Endothelial cell of hepatic sinusoid (primary cell): ENCODE data around the gene ESPN.

ENCODE experiments used
- in situ Hi-C: cut with HindIII; loops from 2 replicates; pipeline ENCODE4 v1.10.0; 2017; ENCODE audit warnings: low sequenced_read_pairs

The ESPN gene

DNA sequence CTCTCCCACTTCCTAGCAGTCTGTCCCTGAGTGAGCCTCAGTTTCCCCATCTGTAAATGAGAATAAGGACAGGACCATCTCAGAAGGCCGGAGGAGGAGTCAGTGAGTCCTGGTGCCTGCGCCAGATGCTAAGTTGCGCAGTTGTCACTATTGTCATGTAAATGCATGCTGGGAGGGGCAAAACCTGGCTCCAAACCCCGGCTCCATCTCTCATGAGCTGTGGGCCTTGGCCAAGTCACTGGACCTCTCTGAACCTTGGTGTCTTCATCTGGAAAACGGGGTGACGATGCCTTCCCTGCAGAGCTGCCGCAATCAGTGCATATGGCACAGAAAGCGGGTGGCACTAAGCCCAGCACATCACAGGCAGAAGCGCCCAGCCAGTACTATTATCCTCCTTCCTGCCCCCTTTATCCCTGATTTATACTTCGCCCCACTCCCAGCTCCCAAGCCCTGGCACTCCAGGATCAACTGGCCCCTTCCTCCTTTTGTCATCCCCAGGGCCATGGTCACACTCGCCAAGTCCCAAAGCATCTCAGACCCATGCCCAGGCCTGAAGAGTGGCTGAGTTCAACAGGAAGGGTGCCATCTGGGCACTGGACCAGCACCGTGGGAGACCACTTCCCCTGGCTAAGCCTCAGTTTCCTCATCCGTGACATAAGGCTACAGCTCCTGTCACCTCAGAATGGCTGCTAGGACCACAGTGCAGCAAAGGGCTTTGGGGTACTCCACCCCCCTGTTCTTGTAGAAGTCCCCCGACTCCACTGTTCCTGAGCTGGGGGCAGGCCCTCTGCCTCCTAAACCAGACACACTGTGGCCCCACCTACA lies 71.2 kb downstream of the ESPN start:
- in situ Hi-C loops: no loop called here

DNA sequence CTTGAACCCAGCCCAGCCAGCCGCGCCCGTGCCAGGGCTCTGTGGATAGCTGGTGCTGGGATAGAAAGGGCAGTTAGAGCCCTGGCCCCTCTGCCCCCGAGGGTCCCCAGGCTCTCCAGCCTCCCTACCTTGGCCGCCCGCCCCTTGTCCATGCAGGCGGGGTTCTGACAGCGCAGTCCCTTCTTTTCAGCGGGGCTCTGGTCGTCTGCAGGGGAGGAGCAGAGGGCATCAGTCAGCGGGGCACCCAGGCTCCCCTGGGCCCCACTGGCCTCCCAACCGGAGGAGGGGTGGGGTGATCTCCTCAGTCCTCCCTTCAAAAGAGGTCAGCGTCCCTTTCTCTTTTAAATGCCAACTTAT lies 71.8 kb downstream of the ESPN start:
- in situ Hi-C loops: no loop called here

DNA sequence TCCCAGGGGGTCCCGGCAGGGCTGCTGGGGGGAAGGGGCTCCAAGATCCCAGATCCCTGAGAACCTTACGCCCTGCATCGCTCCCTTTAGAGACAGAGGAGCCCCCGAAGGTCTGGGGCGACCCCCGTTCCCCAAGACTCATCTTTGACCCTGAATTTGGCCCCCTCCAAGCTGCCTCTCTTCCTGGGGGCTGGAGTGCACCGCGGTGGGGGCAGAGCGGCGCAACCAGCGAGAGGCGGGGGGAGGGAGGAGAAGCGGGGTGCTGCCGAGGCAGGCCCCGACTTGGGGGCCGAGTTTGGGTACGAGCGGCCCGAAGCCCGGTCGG lies 72.3 kb downstream of the ESPN start:
- in situ Hi-C loops: no loop called here

DNA sequence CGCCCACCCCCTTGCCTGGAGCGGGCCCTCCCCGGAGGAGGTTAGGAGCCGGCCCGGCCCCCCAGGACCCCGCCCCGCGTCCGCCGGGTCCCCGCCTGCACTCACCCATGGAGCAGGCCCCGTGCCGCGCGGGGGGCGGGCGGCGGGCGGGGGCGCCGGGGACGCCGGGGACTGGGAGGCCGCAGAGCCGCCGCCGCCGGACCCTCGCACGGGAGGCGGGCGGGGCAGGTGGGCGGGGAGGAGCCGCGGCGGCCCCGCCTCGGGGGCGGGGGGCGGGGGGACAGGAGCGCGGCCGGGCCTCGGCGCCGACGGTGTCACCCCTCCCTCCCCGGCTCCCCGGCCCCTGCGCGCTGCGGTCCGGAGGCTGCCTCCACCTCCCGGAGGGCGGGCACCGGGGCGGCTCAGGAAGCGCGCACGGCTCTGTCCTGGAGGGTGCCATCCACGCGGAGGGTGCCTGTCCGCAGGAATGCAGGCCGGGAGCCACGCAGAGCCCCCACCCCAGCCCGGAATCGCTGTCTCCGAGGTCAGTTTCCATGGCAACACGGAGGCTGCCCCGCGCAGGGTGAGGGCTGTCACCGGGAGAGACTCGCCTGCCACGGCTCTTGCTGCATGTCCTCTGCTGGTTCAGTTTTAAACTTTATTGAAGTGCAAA lies 72.8 kb downstream of the ESPN start:
- in situ Hi-C loops: no loop called here

DNA sequence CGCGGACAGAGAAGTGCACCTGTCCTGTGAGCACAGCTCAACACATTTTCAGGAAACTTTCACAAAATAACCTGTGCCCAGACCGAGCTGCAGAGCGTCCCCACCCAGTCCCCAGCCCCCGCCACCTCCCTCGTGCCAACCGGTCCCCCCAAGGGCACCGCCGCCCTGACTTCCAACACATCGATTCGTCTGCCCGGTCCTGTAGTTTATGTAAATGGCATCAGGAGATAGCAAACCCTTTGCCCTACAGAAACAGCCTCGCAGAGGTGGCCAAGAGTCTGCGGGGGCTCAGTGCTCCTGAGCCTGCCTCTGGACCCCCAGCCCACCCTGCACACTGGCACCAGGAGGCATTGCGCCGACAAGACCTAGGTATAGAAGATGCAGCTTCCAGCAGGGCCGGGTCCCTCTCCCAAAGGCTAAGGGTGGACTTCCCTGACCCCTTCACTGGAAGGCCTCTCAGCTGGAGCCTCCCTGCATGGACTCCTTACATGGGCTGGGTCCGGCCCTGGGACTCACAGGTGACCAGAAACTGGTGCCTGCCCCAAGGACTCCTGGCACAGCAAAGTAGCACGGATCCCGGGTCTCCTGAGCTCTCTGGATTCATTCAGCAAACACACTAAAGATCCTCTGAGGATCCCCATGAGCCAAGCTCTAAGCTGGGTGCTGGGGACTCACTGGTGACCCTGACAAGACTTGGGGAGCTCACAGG lies 73.4 kb downstream of the ESPN start:
- in situ Hi-C loops: no loop called here

DNA sequence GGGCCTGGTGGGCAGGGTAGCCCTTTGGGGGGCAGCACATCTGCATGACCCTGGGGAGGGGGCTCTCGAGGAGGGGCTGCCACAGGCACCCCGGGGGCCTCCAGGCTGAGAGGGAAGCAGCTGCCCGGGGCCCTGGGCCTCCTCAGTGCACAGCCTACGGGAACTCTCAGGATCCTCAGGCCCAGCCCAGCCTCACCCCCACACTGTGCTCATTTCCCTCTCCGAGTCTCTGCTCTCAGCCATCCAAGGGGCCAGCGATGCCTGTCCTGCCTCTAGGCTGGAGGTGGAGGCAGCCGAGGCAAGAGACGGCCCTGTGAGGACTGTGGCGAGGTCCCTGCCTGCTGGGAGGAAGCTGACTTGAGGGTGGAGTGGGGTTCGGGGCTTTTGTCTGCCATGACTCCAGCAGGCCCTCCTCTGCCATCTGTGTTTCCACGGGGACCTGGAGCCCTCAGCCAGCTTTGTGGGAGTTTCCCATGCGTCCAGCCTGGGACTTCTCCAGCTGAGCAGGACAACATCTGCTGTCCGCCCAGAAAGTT lies 74.1 kb downstream of the ESPN start:
- in situ Hi-C loops: no loop called here

DNA sequence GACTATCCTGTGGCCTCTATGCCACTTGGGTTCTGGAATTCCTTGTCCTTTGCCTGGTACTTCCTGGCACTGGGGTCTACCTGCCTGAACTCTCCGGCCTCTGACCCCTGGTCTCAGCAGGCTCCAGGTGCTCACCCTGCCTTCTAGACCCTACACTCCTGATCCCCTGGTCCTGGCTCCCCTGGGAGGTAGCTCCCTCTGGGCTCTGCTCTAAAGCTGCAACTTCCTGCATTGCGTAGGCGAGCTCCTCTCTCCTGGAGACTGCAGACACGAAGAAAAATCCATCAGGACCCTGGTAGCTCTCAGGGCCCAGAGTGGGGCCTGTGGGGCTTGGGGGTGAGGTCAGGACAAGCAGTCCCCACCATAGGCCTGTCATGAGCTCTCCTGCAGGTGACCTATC lies 74.7 kb downstream of the ESPN start:
- in situ Hi-C loops: no loop called here

DNA sequence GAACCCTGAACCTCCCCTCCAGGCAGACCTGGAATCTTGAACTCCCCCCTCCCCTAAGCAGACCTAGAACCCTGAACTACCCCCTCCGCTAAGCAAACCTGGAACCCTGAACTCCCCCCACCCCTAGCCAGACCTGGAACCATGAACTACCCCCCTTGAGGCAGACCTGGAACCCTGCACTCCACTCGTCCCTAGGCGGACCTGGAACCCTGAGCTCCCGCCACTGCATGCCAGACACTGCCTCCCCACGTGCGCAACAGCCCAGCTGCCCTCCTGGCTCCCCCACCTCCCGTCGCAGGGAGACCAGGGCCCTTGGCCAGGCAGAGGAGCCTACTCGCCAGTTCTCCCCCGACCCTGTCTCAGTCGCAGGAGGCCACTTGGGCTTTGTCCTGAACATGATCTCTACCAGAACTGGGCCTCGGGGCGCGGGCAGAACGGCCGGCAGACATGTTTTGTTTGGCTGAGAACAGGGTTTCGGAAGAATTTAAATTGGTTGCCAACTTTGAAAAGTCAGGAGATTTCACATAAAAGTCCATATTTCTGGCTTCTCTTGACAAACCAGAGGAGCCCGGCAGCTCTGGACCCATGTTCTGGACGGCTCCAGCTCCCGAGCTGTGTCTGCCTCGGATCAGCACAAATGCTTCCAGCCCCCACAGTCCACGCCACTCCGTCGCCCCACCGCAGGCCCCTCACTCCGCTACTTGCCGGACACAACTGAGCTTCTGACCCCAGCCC lies 76.1 kb downstream of the ESPN start:
- in situ Hi-C loops: no loop called here

DNA sequence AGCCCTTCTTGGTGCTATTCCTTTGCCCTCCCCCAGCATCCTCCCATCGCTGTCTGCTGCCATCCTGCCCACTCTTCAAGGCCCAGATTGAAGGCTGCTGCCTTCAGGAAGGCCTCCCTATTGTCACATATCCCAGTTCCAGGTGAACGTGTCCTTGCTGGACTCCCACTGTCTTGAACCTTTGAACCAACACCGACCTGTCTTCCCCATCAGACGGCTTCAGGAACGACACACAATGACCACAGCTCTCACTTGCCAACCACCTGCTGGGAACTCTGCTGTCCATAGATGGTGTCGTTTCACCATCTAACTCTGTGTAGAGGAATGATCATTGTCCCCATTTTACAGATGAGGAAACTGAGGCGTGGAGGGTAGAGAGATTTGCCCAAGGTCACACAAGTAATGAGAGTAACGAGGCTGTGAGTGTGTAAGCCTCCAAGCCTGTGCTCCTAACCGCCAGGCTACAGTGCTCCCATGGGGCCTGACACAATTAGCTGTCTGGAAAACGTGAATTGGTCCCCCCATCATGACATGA lies 76.8 kb downstream of the ESPN start:
- in situ Hi-C loops: no loop called here

DNA sequence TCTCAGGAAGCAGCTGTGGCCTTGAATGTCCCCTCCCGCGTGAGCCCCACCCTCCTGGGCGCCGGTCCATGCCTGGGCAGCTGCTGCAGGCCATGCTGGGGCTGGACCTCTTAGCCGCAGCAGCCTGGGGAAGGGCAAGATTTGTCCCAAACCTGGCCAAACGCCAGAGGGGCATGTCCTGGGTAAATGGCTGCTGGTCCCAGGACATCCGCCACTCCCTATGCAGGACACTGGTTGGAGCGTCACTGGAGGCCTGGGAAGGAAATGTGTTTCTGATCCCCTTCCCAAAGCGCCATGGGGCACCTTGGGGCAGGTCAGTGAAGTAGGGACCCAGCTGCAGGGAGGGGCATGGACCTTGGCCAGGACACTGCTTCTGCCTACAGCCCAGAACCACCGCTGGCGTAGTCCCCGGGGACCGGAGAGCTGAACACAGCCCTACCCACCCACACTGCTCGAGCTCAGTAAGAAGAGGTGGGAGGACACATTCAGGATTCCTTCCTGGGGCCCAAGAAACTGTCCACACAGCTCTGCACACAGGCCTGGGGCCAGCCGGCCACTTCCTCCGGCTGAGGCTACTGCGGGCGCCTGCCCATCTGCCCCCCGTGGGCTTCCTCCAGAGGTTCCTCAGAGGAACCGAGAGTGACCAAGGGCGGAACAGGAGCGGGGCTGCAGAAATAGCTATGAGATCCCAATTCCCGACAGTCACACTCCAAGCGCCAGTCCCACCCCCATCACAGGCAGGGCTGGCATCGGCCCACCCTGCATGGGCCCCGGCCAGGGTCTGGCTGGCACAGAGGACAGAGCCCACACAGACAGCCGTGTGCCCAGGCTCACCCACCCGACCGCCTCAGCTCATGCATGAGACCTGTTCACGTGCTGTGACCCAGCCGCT lies 77.7 kb downstream of the ESPN start:
- in situ Hi-C loops: no loop called here

DNA sequence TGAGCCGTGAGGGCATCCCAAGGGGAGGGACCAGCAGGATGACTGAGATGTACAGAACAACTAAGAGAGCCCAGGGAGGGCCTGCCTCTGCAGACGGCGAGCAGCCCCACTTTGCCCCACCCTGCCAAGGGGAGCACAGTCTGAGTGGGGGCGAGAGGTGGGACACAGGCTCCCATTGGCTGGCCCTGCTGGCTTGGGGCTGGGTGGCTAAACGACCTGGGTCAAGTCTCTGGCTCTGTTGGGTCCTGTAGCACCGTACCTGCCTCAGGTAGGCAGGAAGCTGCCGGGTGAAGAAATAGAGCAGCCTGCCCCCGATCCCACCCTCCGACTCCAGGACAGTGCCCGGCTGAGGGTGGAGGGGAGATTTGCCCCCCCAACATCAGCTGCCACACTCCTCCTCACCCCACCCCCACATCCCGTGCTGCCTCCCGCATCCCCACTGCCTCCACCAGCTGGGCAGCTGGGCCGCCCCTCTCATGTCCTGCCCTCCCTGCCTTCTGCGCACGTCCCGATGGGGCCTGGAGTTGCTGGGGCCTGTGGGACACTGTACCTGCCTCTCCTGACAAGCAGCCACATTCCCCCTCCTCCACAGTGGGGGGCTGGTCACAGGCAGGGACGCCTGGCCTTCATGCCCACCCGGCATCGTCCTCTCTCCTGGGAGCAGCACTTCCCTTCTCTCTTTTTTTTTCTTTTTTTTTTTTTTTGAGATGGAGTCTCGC lies 79.5 kb downstream of the ESPN start:
- in situ Hi-C loops: no loop called here

DNA sequence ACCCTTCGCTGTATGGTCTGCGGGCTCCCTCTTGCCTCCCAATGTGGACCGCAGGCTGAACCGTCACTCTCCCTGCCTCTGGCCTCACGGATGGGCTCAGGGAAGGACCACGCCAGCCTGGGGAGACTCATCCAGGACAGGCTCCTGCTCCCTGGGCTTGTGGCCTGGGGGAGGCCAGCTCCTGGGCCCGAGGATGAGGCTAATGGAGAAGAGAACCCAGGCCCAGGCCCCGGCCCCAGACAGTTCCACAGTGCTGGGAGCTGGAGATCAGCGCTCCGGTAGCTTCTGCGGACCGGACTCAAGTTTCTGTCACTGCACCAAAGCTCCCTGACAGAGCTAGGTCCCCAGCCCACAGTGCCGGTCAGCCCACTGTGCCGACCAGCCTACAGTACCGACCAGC lies 80.3 kb downstream of the ESPN start:
- in situ Hi-C loops: no loop called here

DNA sequence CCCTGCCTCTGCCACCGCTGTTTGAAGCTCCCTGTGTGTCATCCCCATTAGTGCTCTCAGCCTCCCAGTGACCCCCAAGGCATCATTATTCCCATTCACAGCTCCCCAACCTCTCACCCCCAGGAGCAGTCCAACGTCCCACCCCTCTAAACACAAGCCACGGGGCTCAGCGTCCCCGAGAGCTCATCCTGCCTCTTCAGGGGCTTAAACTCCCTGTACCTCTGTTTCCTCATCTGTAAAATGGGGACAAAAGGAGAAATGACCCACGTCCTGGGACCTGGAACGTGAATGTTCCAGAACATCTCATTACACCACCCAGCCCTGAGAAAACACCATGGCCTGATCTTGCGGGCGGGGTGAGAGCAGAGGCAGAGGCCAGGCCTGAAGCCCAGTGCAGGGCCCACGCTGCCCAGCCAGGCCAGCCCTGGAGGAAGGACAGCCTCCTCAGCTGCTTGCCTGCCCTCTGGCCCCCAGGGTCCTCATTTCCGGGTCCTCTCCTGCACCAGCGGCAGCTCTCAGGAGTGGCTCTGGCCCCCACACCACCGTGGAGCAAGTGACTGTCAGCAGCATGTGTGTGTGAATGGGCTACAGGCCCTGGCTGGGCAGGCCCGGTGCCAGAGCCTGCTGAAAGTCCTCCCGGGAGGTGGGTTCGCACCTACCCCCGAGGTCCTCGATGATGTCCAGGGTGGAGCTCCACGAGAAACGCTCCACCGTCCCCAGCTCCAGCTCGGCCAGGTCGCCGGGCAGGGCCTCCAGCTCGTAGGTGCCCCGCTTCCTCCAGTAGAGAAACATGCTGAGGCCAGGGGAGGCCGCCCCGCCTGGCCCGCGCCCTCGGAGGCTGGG lies 81.0 kb downstream of the ESPN start:
- in situ Hi-C loops: no loop called here

DNA sequence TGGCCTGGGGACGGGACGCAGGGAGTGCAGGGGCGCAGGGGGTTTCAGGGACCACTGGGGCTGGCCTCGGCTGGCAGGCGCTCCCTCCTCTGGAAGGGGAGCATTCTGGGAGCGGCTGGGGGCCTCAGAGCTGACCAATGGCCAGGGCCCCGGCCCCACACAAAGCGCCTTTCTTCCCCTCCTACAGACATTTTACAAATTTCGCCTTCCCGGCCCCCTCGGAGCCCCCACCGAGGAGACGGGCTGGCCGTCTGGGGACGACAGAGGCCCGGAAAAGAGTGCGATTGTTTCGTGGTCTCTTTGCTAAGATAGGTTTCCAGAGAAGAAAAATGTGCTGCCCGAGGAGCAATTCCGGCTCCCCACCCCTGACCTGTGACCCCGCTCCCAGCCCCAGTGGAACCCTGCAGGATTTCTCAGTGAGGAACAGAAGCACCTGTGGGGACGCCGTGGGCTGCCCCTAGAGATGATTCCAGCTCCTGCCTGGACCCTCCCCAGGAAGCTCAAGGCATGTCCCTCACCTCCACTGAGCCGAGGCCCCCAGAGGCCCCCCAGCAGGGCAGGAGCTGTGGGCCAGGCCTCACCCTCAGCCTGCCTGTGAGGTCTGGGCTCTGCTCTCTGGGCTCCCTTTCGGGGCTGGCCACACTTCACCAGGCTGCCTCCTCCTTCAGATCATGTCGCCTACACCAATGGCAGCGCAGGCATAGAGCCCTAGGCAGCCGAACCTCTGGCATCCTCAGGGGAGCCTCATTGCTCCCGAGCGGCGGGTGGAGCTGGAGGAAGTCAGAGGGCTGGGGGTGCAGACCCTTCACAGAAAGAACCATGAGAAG lies 81.8 kb downstream of the ESPN start:
- in situ Hi-C loops: no loop called here

DNA sequence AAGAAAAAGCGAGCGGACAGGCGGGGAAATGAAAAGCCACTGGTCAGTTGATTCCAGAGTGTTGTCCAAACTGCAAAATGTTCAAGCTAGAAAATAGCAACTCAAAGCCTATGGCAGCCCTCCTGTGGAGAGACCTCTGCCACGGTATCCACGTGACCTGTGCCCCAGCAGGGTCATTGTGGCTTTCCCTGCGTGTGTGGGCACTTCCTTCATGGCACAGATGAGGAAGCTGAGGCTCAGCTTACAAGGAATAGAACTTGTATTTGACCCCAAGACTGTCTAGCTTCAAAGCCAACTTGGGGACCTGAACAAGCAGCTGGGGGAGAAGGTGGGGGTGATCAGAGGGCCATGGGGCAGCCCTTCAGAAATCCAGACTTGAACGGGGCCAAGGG lies 82.5 kb downstream of the ESPN start:
- in situ Hi-C loops: no loop called here

DNA sequence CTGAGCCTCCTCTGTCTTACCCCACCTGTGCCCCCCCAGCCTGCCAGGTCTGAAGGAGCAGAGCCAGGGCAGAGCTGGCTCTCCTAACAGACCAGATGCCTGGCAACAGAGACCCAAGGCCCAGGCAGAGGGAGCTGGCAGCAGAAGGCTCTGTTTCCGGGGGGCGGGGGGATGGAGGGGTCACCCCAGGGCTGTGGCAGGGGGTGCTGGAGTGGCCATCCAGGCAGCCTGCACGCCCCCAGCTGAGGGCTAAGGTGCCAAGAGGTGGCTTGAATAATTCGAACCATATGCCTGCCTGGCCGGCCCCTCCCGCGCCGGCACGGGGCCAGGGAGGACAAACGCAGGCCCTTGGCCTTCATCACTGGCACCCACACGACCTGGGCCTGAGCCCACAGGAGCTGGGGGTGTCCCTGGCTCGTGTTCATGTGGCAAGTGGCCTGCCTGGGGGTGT lies 82.9 kb downstream of the ESPN start:
- in situ Hi-C loops: no loop called here

DNA sequence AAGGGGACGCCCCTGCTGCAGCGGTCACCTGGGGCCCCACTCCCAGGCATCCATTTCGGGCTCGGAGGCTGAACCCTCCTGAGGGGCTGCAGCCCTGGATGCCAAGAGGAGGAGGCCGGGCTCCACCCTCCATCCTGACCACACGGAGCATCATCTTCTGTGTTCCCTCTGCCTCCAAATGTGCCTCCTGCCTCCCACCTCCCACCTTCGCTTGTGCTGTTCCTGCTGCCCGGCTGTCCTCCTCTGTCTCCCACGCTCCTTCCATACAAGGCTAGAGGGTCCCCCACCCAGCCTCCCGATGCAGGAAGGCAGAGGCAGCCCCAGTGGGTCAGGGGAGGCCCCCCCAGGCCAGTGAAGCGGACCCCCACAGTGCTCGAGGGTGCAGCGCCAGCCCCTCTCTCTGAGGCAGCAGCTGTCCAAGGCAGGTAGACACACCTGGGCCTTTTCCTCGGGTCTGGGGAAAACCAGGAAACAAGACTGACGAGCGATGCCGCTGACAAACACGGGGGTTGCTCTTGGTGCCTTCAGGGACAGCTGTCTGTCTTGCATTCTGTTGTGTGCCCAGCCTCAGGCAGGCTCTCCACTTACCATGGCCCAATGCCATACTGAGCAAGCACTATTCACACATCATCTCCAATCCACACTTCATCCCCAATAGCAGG lies 83.7 kb downstream of the ESPN start:
- in situ Hi-C loops: no loop called here
